GM19238 (cell line): ENCODE results near the gene TAF4B.
"Not testable (repeated sequence)": the region's sequence is repeated elsewhere in the genome, so short reads cannot be mapped to it uniquely, and the experiment has no call there.

Source experiments
- DNase-seq: peaks from one replicate; pipeline ENCODE4 v3.0.0; 2011; ENCODE audit warnings: low spot score; ENCODE audit not compliant: insufficient read length

Gene TAF4B

DNA sequence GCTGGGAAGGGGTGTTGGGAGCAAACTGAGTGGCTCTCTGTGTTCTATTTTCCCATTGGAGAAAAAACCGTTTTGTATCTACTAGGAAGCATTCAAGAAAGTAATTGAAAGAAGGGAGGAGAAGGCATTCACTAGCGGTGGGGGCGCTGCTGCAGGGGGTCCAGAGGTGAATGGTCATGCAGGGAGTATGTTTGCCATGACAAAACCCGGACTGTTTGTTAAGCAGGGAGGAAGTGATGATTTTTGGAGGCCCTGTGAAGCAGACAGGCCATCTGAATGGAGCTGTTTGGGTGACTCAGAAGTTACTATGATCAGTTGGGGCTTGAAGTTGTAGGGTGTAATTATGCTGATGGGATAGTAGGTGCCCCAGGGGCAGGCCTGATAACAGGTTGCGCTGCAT lies 7.0 kb downstream of the TAF4B start:
- DNase-seq: no peak

DNA sequence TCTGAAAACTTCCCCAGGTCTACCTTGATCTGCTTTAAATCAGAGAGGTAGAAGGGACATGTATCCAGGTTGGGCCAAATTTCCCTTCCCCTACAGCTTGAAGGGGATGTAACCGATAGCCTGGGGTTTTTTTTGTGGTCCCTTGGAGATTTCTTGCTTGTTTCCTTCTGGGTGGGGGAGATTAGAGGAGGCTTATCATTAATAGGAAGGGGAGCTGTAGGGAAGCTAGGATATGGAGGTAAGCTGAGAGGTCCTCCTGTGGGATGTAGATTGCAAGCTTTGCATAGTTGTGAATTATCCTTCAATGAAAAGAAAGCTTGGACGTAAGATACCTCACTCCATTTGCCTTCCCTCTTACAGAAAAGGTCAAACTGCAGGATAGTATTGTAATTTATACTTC lies 11.1 kb downstream of the TAF4B start:
- not testable (repeated sequence) for DNase-seq

DNA sequence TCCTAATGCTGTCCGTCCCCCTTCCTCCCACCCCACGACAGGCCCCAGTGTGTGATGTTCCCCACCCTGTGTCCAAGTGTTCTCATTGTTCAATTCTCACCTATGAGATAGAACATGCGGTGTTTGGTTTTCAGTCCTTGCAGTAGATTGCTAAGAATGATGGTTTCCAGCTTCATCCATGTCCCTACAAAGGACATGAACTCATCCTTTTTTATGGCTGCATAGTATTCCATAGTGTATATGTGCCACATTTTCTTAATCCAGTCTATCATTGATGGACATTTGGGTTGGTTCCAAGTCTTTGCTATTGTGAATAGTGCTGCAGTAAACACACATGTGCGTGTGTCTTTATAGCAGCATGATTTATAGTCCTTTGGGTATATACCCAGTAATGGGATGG lies 12.5 kb downstream of the TAF4B start:
- not testable (repeated sequence) for DNase-seq

DNA sequence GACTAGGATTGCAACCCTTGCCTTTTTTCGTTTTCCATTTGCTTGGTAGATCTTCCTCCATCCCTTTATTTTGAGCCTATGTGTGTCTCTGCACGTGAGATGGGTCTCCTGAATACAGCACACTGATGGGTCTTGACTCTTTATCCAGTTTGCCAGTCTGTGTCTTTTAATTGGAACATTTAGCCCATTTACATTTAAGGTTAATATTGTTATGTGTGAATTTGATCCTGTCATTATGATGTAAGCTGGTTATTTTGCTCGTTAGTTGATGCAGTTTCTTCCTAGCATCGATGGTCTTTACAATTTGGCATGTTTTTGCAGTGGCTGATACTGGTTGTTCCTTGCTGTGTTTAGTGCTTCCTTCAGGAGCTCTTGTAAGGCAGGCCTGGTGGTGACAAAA lies 16.1 kb downstream of the TAF4B start:
- DNase-seq: not testable (repeated sequence)

DNA sequence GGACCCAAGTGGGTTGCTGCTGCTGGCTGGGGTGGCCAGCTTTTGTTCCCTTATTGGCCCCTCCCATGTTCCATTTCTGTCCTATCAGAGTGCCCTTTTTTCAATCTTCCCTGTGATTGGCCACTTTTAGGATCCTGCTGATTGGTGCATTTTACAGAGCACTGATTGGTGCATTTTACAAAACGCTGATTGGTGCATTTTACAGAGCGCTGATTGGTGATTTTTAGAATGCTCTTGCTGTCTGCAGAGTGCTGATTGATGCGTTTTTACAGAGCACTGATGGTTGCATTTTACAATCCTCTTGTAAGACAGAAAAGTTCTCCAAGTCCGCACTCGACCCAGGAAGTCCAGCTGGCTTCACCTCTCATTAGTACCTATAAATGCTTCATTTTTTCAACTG lies 19.2 kb downstream of the TAF4B start:
- not testable (repeated sequence) for DNase-seq

DNA sequence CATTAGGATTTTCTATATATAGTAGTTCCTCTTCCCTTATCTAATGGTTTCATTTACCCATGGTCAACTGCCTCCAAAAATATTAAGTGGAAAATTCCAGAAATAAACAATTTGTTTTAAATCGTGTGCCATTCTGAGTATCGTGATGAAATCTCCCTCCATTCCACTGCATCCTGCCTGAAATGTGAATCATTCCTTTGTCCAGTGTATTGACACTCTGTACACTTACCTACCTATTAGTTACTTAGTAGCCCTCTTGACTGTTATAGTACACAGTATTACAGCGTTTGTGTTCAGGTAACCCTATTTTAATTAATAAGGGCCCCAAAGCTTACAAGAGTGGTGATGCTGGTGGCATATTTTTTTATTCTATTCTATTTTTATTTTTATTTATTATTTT lies 26.2 kb downstream of the TAF4B start:
- no peak for DNase-seq

DNA sequence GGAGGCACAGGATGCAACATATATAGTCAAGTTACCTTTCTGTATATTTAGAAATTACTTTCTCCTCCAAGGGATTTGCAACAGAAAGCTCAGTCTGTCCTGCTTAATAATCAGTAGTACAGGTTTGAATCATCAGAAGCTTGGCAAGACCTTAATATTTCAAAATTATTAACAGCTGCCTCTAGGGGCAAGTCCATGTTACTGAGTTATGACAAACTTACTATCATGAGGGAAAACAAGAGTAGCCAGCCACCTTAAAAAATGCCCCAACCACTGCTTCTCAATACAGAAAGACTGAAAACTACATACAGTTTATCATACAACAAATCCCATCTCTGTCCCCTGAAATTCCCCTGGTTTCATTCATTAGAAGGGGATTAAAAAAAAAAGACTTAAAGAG lies 28.6 kb downstream of the TAF4B start:
- not testable (repeated sequence) for DNase-seq

DNA sequence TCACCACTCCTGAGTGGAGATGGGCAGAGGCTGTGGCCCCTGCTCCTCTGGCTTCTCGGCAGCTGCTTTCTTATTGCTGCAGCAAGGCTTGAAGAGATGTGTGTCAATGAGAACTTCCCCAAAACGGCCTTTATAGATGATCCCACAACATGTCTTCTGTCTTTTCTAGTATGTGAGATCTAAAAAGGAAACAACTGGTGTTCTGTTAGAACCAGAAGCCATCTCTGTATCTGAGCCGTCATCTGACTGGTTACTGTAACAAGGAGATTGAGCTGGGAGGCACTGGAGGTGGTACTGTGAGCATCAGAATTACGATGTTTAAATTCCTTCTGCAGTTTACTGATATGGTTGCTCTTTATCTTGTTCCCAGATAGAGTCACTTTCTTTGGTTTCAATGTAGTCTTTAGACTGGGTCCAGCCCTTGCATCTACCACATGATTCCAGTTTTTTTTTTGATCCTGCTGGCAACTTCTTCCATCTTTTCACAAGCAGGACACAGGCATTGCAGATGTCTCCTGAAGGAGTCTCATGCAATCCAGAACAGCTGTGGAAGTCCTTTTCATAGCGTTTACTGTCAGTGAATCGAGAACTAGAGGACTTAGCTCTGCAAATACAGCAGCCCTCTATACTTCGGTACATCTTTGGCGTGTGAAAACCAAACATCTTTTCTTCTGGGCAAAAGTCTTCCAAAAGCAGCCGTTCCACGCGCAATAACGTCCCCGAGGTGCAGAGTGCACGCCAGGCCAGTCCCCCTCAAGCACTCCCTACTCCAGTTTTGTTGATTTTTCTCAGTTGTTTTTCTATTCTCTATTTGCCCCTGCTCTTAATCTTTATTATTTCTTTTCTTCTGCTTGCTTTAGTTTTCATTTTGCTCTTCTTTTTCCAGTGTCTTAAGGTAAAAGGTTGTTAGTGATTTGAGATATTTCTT lies 29.7 kb downstream of the TAF4B start:
- no peak for DNase-seq

DNA sequence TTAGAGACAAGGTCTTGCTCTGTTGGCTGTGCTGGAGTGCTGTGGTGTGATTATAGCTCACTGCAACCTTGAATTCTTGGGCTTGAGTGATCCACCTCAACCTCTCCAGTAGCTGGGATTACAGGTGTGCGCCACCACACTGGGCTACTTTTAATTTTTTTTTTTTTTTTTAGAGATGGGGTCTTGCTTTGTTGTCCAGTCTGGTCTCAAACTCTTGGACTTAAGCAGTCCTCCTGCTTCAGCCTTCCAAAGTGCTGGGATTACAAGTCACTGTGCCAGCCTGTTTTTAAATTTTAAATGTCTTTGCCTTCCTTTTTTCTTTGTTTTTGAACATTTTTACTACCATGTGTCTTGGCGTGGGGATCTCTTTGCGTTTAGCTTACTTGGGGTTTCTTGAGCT lies 32.5 kb downstream of the TAF4B start:
- no peak for DNase-seq

DNA sequence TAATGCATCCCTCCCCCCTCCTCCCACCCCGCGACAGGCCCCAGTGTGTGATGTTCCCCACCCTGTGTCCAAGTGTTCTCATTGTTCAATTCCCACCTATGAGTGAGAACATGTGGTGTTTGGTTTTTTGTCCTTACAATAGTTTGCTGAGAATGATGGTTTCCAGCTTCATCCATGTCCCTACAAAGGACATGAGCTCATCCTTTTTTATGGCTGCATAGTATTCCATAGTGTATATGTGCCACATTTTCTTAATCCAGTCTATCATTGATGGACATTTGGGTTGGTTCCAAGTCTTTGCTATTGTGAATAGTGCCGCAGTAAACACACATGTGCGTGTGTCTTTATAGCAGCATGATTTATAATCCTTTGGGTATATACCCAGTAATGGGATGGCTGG lies 33.2 kb downstream of the TAF4B start:
- not testable (repeated sequence) for DNase-seq

DNA sequence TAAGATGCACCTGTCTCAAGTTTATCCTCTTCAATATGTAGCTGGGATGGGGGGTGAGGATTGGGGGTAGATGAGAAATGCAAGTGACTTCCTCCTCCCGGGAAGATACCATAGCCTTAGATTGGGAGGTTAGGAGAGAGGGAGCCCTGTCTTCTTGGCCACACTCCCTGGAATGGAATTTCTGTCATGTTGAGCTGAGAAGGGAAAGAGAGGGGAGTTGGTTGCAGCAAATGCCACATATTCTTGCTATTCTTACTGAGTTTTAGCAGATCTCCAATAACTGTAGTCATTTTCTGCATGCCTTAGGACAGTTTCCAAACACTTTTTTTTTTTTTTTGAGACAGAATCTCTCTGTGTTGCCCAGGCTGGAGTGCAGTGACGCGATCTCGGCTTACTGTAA lies 35.9 kb downstream of the TAF4B start:
- DNase-seq: no peak

DNA sequence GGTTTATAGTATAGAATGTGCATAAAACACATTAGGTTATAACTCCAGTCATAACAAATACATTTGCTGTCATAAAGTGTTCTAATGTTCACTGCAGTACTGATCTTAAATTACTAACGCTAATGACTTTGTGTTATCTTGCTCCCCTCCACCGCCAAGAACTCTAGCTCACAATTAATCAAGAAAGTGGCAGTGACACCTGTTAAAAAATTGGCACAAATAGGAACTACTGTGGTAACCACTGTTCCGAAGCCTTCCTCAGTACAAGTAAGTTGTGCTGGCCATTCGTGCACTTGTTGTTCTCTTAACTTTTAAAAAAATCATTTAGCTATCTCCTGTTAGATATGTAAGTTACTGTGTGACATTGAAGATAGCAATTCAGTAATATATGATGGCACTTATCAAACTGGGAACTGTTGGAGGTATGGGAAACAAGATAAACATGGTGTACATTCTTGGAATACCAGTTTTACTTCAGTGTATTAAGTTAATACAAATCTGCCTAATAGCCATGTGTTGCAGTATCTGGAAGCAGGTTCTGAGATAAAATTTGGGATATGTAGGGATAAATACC lies 41.2 kb downstream of the TAF4B start:
- no peak for DNase-seq

DNA sequence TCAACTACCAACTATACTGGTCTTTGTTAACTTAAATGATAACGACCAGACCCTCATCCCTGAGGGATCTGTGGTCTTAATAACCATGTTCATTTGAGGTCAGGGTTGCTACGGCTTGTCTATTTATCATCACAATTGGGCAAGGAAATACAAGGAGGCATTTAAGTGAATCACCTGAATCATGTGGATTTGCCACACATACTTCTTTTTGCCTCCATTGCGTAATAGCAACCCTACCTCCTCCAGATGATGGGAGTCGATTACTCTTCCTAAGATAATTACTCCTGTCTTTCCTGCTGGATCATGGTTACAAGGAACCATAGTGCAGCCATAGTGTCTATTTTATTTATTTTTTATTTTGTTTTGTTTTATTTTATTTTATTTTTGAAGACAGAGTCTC lies 42.2 kb downstream of the TAF4B start:
- DNase-seq: no peak

DNA sequence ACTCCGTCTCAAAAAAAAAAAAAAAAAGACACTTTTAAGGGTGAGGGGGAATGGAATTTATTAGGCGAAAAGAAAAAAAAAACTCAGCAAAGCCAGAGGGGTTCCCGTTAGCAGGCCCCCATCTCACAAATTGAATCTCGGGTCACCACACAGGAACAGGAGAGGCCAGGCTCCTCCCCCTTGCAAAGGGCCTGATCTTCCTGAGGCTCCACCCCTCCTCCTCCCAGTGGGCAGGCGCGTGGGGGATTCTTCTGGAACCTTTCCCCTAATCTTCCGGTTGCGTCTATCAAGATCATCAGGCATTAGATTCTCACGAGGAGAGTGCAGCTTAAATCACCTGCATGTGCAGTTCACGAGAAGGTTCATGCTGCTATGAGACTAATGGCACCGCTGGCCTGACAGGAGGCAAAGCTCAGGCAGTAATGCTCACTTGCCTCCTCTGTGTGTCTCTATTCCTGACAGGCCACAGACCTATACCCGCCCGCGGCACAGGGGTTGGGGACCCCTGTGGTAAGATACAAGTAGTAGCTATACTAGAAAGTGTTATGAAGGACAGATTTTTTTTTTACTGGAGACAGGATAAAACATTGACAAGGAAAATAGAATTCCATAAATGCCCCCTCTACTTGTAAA lies 45.8 kb downstream of the TAF4B start:
- no peak for DNase-seq

DNA sequence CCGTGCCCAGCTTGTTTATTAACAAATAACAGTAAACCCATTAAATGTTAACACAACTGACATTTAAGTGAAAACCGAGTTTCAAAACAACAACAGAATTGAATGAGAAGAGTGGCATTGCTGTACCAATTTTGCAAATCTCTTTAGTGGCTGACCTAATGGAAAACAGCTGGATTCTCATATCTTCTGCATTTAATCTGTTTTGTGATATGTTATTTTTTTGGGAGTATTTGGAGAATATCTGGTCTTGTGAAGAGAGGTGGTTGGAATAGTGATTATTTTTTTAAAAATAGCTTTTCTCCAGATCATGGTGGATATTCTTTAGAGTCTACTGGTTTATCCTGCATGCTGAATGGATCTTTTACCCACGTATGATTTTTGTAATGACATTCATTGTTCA lies 51.1 kb downstream of the TAF4B start:
- no peak for DNase-seq

DNA sequence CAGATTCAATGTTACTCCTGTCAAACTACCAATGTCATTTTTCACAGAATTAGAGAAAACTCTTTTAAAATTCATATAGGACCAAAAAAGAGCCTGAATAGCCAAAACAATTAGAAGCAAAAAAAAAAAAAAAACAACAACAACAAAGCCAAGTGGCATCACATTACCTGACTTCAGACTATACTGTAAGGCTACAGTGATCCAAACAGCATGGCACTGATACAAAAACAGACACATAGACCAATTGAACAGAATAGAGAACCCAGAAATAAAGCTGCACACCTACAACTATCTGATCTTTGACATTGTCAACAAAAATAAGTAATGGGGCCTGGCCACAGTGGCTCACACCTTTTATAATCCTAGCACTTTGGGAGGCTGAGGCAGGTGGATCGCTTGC lies 53.2 kb downstream of the TAF4B start:
- DNase-seq: no peak

DNA sequence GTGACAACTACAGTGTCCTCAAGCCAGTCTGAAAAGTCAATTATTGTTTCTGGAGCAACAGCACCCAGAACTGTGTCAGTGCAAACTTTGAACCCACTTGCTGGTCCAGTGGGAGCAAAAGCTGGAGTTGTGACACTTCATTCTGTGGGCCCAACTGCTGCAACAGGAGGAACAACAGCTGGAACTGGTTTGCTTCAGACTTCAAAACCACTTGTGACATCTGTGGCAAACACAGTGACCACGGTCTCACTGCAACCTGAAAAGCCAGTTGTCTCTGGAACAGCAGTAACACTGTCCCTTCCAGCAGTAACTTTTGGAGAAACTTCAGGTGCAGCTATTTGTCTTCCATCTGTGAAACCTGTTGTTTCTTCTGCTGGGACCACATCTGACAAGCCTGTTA lies 59.8 kb downstream of the TAF4B start:
- DNase-seq: no peak

DNA sequence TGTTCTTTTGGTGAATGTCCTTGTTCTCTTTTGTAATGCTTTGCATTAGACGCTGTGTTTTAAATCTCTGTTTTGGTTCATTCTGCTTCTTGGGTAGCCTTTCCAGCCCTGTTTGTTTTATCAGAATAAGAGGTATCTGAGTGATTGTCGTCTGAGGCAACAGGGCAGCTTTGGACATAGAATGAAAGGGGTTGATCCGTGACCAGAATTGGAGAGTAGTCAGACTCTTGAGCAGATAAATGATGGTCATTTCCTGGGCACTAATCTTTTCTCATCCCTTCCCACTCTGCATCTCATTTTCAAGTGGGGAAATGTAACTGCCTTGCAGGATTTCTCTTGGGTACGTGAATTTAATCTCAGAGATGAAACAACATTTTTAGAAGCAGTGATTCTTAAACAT lies 61.4 kb downstream of the TAF4B start:
- DNase-seq: no peak

DNA sequence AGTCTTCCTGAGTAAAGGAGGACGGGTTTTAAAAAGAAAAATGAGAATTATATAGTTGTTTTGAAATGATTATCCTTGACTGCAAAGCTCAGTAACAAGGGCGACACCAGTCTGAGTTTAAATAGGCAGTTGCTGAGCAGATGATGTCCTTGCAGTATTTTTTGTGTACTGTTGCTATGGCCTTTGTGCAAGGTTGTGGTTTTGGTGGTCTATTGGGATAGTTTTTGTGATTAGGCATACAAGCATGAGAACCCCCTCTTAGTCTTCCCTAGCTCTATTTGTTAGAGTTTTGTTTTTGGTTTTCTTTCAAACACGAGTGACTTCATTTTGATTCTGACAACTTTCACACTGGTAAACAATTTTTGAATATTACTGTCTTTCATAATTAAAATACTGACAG lies 64.1 kb downstream of the TAF4B start:
- no peak for DNase-seq

DNA sequence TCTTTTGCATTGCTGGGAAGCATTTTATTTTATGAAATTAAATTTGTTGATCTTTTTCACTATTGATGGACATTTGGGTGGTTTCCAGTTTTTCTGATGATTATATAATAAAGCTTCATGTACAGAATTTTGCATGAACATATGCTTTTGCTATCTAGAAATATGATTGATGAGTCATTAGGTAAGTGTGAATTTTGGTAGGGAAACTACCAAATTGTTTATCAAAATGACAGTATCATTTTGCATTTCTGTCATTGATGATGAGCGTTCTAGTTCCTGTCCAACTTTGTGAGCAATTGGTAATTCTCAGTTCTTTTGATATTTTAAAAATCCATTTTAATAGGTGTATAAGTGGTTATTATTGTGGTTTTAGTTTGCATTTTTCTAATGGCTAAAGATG lies 67.7 kb downstream of the TAF4B start:
- no peak for DNase-seq

DNA sequence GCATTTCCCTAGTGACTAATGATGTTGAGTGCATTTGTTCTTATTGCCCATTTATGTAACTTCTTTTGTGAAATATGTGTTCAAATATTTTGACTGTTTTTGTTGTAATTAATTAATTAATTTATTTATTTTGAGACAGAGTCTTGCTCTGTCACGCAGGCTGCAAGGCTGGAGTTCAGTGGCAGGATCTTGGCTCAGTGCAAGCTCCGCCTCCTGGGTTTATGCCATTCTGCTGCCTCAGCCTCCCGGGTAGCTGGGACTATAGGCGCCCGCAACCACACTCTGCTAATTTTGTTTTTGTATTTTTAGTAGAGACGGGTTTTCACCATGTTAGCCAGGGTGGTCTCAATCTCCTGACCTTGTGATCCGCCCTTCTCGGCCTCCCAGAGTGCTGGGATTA lies 71.9 kb downstream of the TAF4B start:
- no peak for DNase-seq

DNA sequence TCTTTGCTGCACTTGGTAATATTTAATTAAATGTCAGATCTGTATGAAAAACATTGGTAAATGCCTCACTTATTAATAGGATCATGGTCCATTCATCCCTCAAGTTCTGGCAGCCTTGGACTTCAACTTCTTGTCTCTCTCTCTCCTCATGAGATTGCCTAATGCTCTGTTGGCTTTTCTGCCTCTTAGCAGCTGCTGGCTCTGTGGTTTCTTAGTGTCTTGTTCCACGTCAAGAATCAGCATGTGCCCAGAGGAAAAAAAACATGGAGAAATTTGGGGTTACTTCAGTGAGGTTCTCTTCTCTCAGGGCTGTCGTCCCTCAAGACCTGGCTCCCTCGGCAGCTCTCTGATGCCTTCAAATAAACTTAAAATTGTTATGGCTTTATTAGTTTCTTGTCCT lies 75.4 kb downstream of the TAF4B start:
- no peak for DNase-seq

DNA sequence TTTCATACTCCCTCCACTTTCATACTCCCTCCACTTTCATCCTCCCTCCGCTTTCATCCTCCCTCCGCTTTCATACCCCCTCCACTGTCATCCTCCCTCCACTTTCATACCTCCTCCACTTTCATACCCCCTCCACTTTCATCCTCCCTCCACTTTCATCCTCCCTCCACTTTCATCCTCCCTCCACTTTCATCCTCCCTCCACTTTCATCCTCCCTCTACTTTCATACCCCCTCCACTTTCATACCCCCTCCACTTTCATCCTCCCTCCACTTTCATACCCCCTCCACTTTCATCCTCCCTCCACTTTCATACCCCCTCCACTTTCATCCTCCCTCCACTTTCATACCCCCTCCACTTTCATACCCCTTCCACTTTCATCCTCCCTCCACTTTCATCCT lies 77.0 kb downstream of the TAF4B start:
- not testable (repeated sequence) for DNase-seq
